OCI-M1 (cell line): ENCODE measurements around the gene FPR3.
A peak's percentile ranks its signal among the peaks of the same experiment; 100 is the strongest.

Source experiments
- DNase-seq: peaks from one replicate; lab custom pipeline; 2025; lab: John Stamatoyannopoulos, UW

FPR3 gene

DNA sequence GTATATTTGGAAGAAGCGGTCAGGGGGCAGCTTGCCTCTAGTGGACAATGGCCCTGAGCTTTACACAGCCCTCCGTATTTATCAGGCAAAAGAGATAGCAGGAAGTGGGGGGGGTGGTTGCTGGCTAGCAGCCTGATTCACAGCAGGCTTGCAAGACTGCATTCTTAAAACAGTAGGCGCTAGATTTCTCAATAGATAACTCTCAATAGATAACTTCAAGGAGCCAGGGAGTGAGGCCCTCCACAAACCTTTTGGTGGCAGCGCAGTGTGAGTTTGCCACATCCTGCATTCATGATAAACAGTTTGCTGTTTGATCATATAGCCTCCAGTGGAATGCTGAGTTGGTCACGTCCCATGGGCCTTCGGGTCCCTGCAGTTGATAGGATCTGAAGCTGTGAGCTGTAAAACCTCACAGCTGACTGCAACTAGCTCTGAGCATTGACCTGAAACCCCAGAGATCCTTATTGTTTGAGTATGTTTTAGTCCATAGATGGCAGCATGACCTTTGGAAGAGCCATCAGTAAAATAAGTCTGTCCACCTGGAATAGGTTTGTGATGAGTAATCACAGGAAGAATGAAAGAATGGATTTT lies 12.2 kb downstream of the FPR3 start:
- DNase-seq, result peak; percentile 91

- no peak for DNase-seq
These were observed 13.0 kb downstream of the FPR3 start for GRCh38 chr19:51807925-51808324.

DNA sequence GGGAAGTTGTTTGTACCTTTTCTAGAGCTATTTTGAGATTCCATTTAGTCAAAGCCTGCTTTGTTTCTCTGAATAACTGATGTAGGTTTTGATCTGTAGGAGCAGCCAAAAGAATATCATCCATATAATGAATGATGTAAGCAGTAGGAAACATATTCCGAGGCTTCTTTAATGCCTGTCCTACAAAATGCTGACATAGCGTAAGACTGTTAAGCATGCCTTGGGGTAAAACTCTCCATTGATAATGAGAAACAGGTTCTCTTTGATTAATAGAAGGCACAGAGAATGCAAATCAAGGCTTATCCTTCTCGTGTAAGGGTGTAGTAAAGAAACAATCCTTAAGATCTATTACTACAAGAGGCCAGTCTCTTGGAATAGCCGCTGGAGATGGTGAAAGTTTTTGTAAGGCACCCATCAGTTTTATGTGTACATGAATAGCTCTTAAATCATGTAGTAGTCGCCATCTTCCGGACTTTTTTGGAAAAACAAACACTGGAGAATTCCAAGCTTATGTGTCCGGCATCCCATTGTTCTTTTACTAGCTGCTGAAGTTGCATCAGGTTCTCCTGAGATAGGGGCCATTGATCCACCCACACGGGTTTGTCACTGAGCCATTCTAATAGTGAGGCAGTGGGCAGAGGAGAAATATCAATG lies 13.5 kb downstream of the FPR3 start:
- peak; percentile 71 for DNase-seq

GRCh38 chr19:51809787-51810186 lies 14.8 kb downstream of the FPR3 start:
- no peak for DNase-seq

GRCh38 chr19:51810223-51810622 lies 15.3 kb downstream of the FPR3 start:
- DNase-seq, result peak; percentile 58

DNA sequence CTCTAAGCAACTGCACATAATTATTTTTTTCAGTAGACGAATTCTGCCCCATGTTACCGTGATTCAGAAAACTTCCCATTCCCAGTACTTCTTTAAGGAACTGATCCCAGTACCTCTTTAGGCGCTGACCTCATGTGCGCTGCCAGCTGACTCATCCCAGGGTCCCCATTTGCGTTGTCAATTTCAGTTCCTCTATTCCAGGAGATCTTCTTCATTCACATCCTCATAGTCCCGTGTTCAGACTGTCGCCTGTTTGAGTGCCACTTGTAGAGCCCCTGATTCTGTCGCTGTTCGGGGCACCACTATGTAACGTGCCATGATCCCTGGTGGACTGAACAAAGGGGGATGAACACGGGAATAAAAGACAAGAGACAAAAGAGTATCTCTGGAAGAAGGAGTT lies 16.4 kb downstream of the FPR3 start:
- no peak for DNase-seq

DNA sequence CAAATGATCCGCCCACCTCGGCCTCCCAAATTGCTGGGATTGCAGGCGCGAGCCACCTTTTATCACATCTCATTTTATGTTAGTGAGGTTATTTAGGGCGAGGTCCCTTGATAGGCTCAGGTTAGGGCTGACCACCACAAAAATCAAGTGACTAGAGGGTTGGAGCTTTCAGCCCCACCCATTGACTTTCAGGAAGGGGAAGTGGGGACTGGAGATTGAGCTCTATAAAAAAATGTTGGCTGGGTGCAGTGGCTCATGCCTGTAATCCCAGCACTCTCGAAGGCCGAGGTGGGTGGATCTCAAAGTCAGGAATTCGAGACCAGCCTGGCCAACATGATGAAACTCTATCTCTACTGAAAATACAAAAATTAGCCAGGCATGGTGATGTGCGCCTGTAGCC lies 20.1 kb downstream of the FPR3 start:
- DNase-seq, result peak; percentile 23

GRCh38 chr19:51816711-51817110 lies 21.8 kb downstream of the FPR3 start:
- peak; percentile 36 for DNase-seq

DNA sequence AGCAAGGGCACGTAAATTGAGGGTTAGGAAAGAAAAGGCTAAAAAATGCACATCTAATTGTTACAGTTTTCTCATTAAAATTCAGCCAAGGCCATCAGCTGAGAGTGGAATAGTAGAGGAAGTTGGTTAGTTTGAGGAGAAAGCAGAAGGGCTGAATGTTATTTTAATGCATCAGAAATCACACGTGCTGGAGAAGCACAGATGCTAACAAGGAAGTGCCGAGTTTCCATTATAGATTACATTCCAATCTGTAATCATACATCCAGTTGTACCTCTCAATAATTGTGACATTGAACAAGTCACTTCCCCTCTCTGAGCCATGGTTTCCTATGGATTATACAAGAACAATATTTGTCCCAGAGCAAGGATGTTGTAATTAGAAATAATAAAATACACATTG lies 25.1 kb downstream of the FPR3 start:
- peak; percentile 30 for DNase-seq

DNA sequence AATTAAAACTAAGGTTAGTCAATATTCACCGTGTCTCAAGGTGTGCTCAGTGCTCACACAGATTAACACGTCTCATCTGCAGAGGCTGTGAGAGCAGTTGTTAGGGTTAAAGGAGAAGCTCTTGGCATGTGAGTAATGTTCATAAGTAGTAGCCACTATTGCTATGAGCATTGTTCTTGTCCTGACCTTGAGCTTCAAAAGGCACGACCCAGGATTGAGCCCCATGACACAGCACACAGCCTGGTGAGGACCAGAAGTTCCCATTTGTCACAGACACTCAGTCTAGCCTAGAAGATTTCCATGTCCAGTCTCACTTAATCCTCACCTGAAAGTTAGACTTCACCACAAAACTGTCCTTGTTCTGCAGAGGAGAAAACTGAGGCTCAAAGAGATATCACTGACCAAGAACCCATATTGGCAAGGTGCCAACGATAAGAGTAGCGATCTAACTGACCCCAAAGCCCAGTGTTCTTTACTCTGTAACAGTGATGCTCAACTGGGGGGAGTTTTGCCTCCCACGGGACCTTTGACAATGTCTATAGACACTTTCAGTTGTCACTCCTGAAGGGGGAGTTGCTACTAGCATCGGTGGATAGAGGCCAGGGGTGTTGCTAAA lies 26.0 kb downstream of the FPR3 start:
- DNase-seq, result peak; percentile 61

DNA sequence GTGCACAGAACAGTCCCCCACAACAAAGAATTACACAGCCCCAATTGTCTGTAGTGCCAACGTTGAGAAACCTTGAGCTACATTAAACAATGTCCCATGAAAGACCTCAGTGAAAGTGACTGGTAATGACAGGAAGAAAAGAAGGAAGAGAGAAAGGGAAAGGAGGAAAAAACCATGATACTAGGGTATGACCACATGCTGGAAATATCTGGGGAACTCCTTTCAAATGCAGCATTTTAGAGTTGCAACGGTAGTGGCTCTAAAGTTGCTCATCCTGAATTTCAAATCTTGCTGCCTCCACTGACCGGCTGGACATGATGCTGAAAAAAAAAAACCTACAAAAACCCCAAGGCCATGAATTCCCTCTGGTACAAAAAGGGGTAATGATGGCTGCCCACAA lies 26.5 kb downstream of the FPR3 start:
- no peak for DNase-seq

GRCh38 chr19:51821921-51822320 lies 27.0 kb downstream of the FPR3 start:
- peak; percentile 83 for DNase-seq

DNA sequence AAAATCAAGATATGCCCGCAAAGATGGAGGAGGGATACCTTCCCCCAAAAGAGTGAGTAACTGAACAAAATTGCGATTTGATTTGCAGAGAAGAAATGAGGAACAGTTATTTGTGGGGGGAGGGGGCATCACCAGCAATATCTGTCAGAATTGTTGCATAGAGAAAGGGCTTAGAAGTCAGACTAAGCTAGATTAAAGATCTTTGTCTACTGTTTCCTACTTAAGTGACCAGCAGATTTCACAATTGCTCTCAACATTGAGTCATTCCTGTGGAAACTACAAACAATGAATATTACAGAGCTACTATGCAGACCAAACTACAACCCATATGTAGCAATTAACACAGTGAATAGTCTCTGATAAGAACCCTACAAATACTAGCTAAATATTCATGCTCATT lies 27.4 kb downstream of the FPR3 start:
- peak; percentile 98 for DNase-seq

GRCh38 chr19:51822946-51823345 lies 28.0 kb downstream of the FPR3 start:
- peak; percentile 42 for DNase-seq

DNA sequence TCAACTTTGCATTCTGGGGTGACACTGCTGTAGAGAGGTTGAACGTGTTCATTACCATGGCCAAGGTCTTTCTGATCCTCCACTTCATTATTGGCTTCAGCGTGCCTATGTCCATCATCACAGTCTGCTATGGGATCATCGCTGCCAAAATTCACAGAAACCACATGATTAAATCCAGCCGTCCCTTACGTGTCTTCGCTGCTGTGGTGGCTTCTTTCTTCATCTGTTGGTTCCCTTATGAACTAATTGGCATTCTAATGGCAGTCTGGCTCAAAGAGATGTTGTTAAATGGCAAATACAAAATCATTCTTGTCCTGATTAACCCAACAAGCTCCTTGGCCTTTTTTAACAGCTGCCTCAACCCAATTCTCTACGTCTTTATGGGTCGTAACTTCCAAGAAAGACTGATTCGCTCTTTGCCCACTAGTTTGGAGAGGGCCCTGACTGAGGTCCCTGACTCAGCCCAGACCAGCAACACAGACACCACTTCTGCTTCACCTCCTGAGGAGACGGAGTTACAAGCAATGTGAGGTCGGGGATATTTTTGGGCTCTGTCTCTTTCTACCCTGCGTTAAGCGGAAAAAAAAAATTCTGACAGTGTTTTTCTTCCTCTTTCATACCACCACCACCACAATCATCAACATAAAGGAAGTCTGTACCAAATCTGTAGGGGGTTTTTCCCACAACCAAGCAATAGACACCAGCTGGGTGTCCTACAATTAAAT lies 29.5 kb downstream of the FPR3 start:
- no peak for DNase-seq

DNA sequence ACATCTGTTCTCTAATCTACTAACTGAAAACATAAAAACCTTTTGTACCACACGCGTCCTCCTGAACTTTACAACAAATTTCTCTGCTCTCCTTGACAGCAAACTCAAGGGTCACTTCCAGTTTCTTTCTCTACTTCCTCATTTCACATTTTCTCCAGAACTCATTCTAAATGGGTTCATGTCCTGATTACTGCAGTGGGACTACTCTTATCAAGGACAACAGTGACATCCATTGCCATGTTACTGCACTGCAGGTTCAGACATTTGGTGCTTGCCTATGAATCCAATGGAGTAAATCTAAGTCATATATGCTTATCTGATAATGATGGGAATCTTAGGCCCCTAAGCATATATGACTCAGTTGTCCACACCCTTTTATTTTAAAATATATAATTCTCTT lies 35.3 kb downstream of the FPR3 start:
- peak; percentile 98 for DNase-seq

- no peak for DNase-seq
These were observed 42.2 kb downstream of the FPR3 start for GRCh38 chr19:51837145-51837544.

DNA sequence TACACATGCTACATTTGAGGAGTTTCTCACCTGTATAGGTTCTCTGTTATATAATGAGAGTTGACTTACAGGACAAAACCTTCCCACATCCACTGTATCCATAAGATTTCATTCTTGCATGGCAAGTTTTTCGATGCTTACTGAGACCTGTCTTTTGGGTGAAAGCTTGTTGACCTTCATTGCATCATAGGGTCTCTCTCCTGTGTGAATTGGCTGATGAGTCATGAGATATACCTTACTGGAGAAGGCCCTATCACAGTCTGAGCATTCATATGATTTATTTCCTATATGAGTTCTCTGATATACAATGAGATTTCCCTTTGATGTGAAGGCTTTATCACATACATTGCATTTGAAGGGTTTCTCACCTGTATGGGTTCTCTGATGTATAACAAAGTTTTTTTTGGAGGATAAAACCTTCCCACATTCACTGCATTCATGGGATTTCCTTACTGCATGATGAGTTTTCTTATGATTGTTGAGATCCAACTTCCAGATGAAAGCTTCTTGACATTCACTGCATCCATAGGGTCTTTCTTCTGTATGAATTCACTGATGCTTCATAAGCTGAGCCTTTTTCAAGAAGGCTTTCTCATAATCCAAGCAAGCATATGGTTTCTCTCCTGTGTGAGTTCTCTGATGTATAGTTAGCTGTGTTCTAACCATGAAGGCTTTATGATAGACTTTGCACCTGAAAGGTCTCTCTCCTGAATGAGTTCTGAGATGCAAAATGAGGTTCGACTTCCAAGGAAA lies 67.1 kb downstream of the FPR3 start:
- DNase-seq, result peak; percentile 14

- DNase-seq, result no peak
These were observed 78.1 kb downstream of the FPR3 start for GRCh38 chr19:51873097-51873496.
